ENCODE results near the gene PHACTR4.
"Not testable (repeated sequence)": the region's sequence is repeated elsewhere in the genome, so short reads cannot be mapped to it uniquely, and the experiment has no call there.

Gene PHACTR4

DNA sequence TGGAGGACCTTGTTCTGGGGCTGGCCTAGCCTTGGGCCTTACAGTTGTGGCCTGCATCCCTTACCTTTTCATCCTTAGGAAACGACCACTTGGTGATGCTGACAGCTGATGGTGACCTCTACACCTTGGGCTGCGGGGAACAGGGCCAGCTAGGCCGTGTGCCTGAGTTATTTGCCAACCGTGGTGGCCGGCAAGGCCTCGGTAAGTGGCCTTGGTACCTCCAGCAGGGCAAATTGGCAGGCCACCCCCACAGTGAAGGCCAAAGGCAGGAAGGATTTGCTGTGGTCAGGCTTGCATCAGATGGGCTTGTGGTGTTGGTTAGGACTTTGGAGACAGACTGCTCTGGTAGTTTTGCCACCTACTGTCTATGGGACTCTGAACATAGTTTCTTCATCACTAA is 165.6 kb downstream of the PHACTR4 start:
- DNase-seq, result no peak

- no peak for DNase-seq
Measured at GRCh38 chr1:28537457-28538199, 168.1 kb downstream of the PHACTR4 start.

- no peak for DNase-seq
Measured at GRCh38 chr1:28538286-28538685, 168.7 kb downstream of the PHACTR4 start.

GRCh38 chr1:28540651-28541050 is 171.1 kb downstream of the PHACTR4 start:
- no peak for DNase-seq

- not testable (repeated sequence) for DNase-seq
Measured at GRCh38 chr1:28541414-28542015, 172.0 kb downstream of the PHACTR4 start.

GRCh38 chr1:28545246-28545628 is 175.7 kb downstream of the PHACTR4 start:
- no peak for DNase-seq

DNA sequence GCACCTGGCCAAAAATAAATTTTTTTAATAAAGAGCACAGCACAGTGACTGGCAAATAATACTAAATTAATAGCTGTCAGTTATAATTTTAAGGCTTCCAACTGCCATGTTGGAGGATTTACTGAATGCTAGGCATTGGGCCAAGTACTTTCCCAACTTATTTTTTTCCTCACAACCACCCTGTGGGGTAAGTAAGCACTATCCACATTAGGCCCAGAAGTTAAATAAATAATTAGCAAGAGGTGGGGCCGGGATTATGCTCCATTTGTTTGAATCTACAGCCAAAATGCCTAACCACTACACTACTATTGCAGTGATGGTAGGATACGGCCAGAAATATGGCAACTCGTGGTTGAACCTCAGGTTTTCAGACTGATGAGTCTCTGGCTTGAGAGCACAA is 178.8 kb downstream of the PHACTR4 start:
- DNase-seq, result no peak

All from SIG-M5 (cell line).